Mesodermal cell (in vitro differentiated cells): Measurements from ENCODE around the gene FOXN4.
A peak's percentile ranks its signal among the peaks of the same experiment; 100 is the strongest.
"Not testable (repeated sequence)": the region's sequence is repeated elsewhere in the genome, so short reads cannot be mapped to it uniquely, and the experiment has no call there.

Source experiments
- H3K27ac ChIP-seq: 2 replicates; pipeline ENCODE4 v1.7.0; 2013; ENCODE audit warnings: mild to moderate bottlenecking, low read depth, low read length, moderate library complexity; ENCODE audit not compliant: severe bottlenecking
- H3K36me3 ChIP-seq: 2 replicates; pipeline ENCODE4 v1.7.1; 2013; ENCODE audit warnings: mild to moderate bottlenecking, low read length, moderate library complexity; ENCODE audit not compliant: control insufficient read depth, insufficient read depth
- H3K4me1 ChIP-seq: one replicate; pipeline ENCODE4 v1.7.1; 2013; ENCODE audit warnings: mild to moderate bottlenecking, low read length; ENCODE audit not compliant: insufficient read depth, control insufficient read depth, poor library complexity, severe bottlenecking
- H3K4me3 ChIP-seq: 2 replicates; pipeline ENCODE4 v1.7.0; 2013; ENCODE audit warnings: low read length, control low read depth, mild to moderate bottlenecking; ENCODE audit not compliant: insufficient read depth, poor library complexity, severe bottlenecking; ENCODE audit errors: extremely low read depth
- H3K9me3 ChIP-seq: 2 replicates; pipeline ENCODE4 v1.7.1; 2013; ENCODE audit warnings: mild to moderate bottlenecking, low read length, moderate library complexity; ENCODE audit not compliant: control insufficient read depth
- WGBS, 2 experiments: methylation state at CpG; one replicate each; pipeline ENCODE4 v1.1.5; 2013; ENCODE audit warnings: missing lambda C conversion rate in 2 of 2; ENCODE audit not compliant: insufficient coverage in 2 of 2; 5-methylcytosine and 5-hydroxymethylcytosine counted together

The FOXN4 gene

DNA sequence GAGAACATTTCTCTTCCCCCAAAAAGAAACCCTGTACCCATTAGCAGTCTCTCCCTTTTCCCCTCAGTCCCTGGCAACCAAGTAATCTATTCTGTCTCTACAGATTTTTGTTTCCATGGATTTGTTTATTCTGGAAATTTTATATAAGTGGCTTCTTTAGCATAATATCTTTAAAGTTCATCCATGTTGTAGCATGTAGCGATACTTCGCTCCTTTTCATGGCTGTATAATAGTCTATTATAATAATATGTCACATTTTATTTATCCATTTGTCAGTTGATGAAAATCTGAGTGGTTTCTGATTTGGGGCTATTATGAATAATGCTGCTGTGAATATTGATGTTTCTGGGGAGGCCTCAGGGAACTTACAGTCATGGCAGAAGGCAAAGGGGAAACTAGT, 25.8 kb upstream of the FOXN4 start:
- WGBS, 2 experiments, result no CpG with 5 or more reads among the region's 2 CpGs
- Histone ChIP-seq H3K4me1 (no peaks in the 10 kb centered on the region), H3K36me3 (no peaks in the 10 kb centered on the region), H3K9me3 (no peaks in the 10 kb centered on the region), H3K4me3 (no peak overlapping the region), H3K27ac (no peak overlapping the region)

DNA sequence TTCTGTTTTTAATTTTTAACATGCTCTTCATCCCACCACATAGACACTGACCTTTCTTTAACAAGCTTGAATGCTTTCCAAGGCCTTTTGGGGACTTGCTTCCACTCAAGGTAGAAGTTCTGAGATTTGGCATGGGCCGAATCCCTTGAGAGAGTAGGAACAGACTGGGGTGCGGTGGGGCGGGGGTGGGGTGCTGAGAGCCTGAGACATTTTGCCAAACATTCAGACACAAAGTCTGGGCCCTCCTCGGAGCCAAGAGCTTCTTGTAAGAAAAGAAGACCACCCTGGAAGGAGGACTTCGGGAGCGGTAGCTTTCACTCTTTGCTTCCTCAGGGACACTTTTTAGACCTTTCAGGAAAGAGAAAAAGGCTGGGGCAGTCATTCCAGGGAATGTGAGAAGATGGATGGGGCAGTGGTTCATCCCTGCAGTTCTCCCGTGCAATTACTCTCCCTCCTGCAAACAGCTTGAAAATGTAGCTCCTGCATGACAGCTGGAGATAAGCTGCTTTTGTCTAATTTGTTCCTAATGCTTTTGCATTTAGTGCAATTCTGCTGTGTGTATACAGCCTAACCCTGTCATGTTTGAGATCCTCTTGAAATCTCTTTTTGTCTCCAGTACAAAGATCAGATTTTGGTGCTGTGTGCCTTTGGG, 22.3 kb upstream of the FOXN4 start:
- H3K9me3 ChIP-seq, result no peaks in the 10 kb centered on the region
- H3K36me3 ChIP-seq, result no peaks in the 10 kb centered on the region
- no peak overlapping the region for H3K4me3 ChIP-seq
- no peak overlapping the region for H3K27ac ChIP-seq
- H3K4me1 ChIP-seq, result no peaks in the 10 kb centered on the region
- 69 to 83% methylated on average over 4 to 6 of the region's 7 CpGs for WGBS, 2 experiments

GRCh38 chr12:109330282-109331230, 21.5 kb upstream of the FOXN4 start:
- H3K36me3 ChIP-seq, result no peaks in the 10 kb centered on the region
- H3K4me3 ChIP-seq, result no peak overlapping the region
- H3K9me3 ChIP-seq, result no peaks in the 10 kb centered on the region
- no peak overlapping the region for H3K27ac ChIP-seq
- 95 to 98% methylated on average over 11 of the region's 16 CpGs for WGBS, 2 experiments
- no peaks in the 10 kb centered on the region for H3K4me1 ChIP-seq

- Histone ChIP-seq H3K9me3 (no peaks in the 10 kb centered on the region), H3K36me3 (no peaks in the 10 kb centered on the region), H3K4me3 (no peak overlapping the region), H3K4me1 (no peaks in the 10 kb centered on the region), H3K27ac (no peak overlapping the region)
- WGBS, 2 experiments, result 92 to 93% methylated on average over 7 of the region's 7 CpGs
These were observed 20.6 kb upstream of the FOXN4 start for GRCh38 chr12:109329686-109330085.

DNA sequence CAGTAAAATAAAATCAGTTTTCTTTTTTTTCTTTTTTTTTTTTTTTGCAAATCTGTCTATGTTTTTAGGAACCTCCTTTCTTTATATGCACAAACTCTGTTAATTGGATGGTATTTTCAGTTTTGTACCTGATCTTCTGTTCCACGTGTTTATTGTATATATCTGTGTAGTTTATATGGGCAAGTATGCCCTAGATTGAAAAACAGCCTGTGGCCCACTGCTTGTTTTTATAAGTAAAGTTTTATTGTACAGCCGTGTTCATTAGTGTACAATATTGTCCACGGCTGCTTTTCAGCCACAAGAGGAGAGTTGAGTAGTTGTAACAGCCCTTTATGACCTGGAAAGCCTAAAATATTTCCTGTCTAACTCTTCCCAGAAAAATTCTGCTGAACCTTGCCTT, 19.9 kb upstream of the FOXN4 start:
- Histone ChIP-seq H3K27ac (no peak overlapping the region), H3K9me3 (no peaks in the 10 kb centered on the region), H3K36me3 (no peaks in the 10 kb centered on the region), H3K4me1 (no peaks in the 10 kb centered on the region), H3K4me3 (no peak overlapping the region)
- 73 to 90% methylated on average over 2 to 3 of the region's 3 CpGs for WGBS, 2 experiments

GRCh38 chr12:109321294-109321693, 12.2 kb upstream of the FOXN4 start:
- not testable (repeated sequence) for H3K36me3 ChIP-seq, H3K27ac ChIP-seq, H3K9me3 ChIP-seq, H3K4me3 ChIP-seq, H3K4me1 ChIP-seq
- WGBS, 2 experiments, result 85 to 90% methylated on average over 4 to 7 of the region's 8 CpGs

DNA sequence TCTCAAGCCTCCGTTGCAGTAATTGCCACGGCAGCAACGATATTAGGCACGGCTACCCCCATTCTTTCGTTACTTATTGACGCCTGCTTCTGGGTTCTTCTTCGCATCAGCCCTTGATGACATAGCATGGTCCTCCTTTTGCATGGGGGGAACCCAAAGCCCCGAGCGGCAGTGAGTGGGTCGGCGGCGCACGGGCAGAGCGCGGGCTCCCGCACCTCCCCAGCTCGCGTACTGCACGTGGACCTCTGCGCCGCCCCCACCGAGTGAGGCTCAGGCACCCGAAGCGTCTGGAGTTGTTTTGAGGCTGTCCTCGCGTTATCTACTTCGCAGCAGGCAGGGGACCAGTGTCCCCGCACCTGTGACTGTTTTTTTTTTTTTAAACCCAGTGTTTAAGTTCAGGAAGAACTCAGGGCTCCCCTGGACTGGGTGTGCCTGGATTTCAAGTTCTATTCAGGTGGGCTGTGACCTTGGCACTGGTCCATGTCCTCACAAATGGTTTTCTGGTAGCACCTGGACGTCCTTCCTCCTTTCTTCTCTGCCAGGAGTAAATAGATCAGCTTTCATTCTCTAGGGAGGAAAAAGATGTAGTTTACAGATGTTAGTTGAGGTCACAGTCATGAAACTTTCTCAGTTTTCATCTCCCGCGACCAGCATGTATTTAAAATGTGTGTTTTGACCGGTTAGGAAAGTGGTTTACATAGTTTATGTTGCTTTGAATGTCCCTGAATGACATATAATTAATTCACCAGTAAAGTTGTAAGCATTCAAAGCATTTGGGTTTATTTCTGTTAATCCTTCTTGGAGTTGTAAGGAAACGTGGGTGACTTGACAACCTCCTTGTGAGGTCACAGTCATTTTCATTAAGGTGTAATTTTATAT, 1.4 kb upstream of the FOXN4 start:
- WGBS, 2 experiments, result 2 to 4% methylated on average over 25 to 29 of the region's 33 CpGs
- H3K36me3 ChIP-seq, result no peaks in the 10 kb centered on the region
- peak overlapping the region; percentile 20 for H3K4me3 ChIP-seq
- no peak overlapping the region for H3K27ac ChIP-seq
- no peaks in the 10 kb centered on the region for H3K9me3 ChIP-seq
- no peaks in the 10 kb centered on the region for H3K4me1 ChIP-seq

GRCh38 chr12:109309381-109310246, 530 bp upstream of the FOXN4 start:
- Histone ChIP-seq H3K9me3 (no peaks in the 10 kb centered on the region), H3K4me3 (peak overlapping the region; percentile 21), H3K36me3 (no peaks in the 10 kb centered on the region), H3K27ac (no peak overlapping the region), H3K4me1 (no peaks in the 10 kb centered on the region)
- 0% methylated on average over 54 to 69 of the region's 99 CpGs for WGBS, 2 experiments

DNA sequence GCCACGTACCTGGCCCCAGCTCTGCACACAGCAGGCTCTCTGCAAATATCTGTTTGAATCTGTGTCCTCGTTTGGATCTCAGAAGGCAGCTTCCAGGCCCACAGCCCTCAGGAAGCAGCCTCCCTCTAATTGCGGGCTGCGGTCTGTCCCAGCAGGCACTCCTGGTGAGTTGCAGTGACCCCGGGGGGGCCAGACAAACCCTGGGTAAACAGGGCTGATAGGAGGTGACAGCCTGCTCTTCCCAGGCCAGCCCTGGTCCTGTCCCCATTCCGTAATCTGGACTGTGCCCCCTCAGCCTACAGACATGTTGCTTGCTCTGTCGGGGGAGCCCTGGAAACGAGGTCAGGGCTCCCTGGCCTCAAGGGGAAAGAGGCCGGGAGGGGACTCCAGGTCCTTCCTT, 2.0 kb downstream of the FOXN4 start:
- Histone ChIP-seq H3K4me3 (no peak overlapping the region), H3K27ac (no peak overlapping the region), H3K4me1 (no peaks in the 10 kb centered on the region), H3K9me3 (no peaks in the 10 kb centered on the region), H3K36me3 (no peaks in the 10 kb centered on the region)
- 42 to 56% methylated on average over 8 to 9 of the region's 9 CpGs for WGBS, 2 experiments

GRCh38 chr12:109305547-109305946, 3.5 kb downstream of the FOXN4 start:
- no peaks in the 10 kb centered on the region for H3K9me3 ChIP-seq
- no peak overlapping the region for H3K4me3 ChIP-seq
- H3K36me3 ChIP-seq, result no peaks in the 10 kb centered on the region
- no peaks in the 10 kb centered on the region for H3K4me1 ChIP-seq
- WGBS, 2 experiments, result 77 to 83% methylated on average over 5 to 6 of the region's 6 CpGs
- no peak overlapping the region for H3K27ac ChIP-seq
